Measurements from ENCODE around the gene TFAP2A. TPM values are rescaled to one million over a fixed set of nuclear protein-coding genes. Genes with fewer than 3 reads are reported as not detected.

Gene TFAP2A
- total and polyA plus RNA-seq, 11 donors, result 0.11 to 1.4 (median 0.30) TPM; not detected in 1

- Histone ChIP-seq H3K4me3 (peak overlapping the region in 3 of 12 donors; percentile 21 to 33 (median 32)), H3K4me1 (peaks cover 0 to 70% (median 27%) of the 10 kb centered on the region in 12 donors), H3K36me3 (no peaks in the 10 kb centered on the region), H3K9me3 (no peaks in the 10 kb centered on the region), H3K27ac (no peak overlapping the region), H3K27me3 (peaks cover 74 to 99% (median 95%) of the 10 kb centered on the region in 9 donors)
- TF ChIP-seq CTCF (IDR thresholded peaks at IDR 0.05) (no peak), POLR2A (IDR thresholded peaks at IDR 0.05) (no peak)
- no peak for DNase-seq
- intact Hi-C loops (cut with DNase I), result loop anchor here in 1 of 10 donors (10.0 kb wide), 1 partner anchor 382 kb away; no protein-coding TSS in a partner anchor
- no peak for ATAC-seq
- WGBS, 4 donors, result 28 to 44% (median 36%) methylated on average over 4 to 5 of the region's 5 CpGs
Observed at GRCh38 chr6:10416516-10416862, 1.6 kb upstream of the TFAP2A start.

GRCh38 chr6:10415617-10416480 lies 975 bp upstream of the TFAP2A start:
- Histone ChIP-seq H3K4me1 (peaks cover 0 to 72% (median 32%) of the 10 kb centered on the region in 12 donors), H3K27ac (no peak overlapping the region), H3K4me3 (peak overlapping the region in 1 of 12 donors; percentile 20), H3K27me3 (peaks cover 72 to 99% (median 95%) of the 10 kb centered on the region in 9 donors), H3K9me3 (no peaks in the 10 kb centered on the region), H3K36me3 (no peaks in the 10 kb centered on the region)
- intact Hi-C loops (cut with DNase I), result loop anchor here in 1 of 10 donors (10.0 kb wide), 1 partner anchor 381 kb away; no protein-coding TSS in a partner anchor
- DNase-seq (no peak), ATAC-seq (no peak)
- TF ChIP-seq POLR2A (IDR thresholded peaks at IDR 0.05) (no peak), CTCF (IDR thresholded peaks at IDR 0.05) (no peak)
- 11 to 16% (median 12%) methylated on average over 36 of the region's 36 CpGs for WGBS, 4 donors

GRCh38 chr6:10413850-10414738 lies 780 bp downstream of the TFAP2A start:
- WGBS, 4 donors, result 2 to 4% (median 3%) methylated on average over 34 to 37 of the region's 37 CpGs
- ATAC-seq (no peak), DNase-seq (no peak)
- intact Hi-C loops (cut with DNase I), result loop anchor here in 1 of 10 donors (10.0 kb wide), 1 partner anchor 379 kb away; no protein-coding TSS in a partner anchor
- TF ChIP-seq CTCF (IDR thresholded peaks at IDR 0.05) (no peak), POLR2A (IDR thresholded peaks at IDR 0.05) (no peak)
- Histone ChIP-seq H3K9me3 (no peaks in the 10 kb centered on the region), H3K4me3 (peak overlapping the region in 8 of 12 donors; percentile 17 to 86 (median 61)), H3K36me3 (no peaks in the 10 kb centered on the region), H3K27me3 (peaks cover 64 to 99% (median 95%) of the 10 kb centered on the region in 9 donors), H3K27ac (no peak overlapping the region), H3K4me1 (peaks cover 0 to 59% (median 33%) of the 10 kb centered on the region in 12 donors)

All from heart left ventricle (tissue), 16 donors.